Left hindlimb (tissue), 1 donor: ENCODE measurements around the gene EFCAB9.
"Not testable (repeated sequence)": the region's sequence is repeated elsewhere in the genome, so short reads cannot be mapped to it uniquely, and the experiment has no call there.

Source experiments
- DNase-seq: peaks from one replicate; pipeline ENCODE4 v3.0.0-alpha.2; 2018

EFCAB9 gene

DNA sequence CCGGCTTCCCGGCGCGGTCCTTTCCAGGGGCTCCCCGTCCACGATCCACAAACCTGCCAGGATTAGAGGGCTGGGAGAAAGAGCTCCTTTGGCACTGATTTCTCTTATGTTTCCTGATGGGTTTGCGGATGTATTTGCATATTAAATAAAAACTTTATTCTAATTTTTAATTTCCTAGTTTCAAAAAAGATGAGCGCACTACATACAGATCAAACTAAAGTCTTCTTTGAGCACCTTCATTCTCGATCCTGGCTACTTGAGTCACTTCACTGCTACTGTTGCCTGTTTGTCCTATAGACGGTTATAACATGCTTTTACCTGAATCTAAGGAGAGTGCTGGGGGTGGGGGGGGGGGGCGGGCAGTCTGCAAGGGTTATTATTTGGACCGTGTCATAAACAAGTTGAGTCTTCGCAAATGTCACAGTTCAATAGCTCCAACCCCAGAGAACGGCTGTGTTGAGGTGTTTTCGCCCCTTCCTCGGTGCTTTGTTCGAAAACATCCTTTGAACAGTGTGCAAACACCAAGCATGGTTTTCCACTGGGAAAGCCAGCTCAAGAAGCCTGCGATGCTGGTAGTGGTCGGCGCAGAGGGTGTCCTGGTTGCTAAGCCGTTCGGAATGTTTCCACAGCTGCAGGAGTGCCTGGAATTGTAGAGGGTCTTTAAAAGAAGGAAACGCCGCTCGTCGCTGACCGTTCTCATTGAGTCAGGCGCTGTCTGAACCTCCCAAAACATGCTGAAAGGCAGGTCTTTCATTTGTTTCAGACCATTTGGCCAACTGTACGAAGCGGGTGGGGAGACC lies 4.9 kb upstream of the EFCAB9 start:
- peak; percentile 33 for DNase-seq

GRCh38 chr5:172189693-172190296 lies 4.2 kb upstream of the EFCAB9 start:
- DNase-seq, result no peak

- no peak for DNase-seq
Measured at GRCh38 chr5:172194985-172195774, 1.2 kb downstream of the EFCAB9 start.

DNA sequence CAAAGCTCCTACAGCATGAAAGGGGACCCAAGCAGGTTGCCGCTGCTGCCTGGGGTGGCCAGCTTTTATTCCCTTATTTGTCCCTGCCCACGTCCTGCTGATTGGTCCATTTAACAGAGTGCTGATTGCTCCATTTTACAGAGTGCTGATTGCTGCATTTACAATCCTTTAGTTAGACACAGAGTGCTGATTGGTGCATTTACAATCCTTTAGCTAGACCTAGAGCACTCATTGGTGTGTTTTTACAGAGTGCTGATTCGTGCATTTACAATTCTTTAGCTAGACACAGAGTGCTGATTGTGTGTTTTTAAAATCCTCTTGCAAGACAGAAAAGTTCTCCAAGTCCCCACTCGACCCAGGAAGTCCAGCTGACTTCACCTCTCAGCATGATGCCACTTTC lies 3.8 kb downstream of the EFCAB9 start:
- not testable (repeated sequence) for DNase-seq

GRCh38 chr5:172199446-172199845 lies 5.5 kb downstream of the EFCAB9 start:
- DNase-seq, result no peak

DNA sequence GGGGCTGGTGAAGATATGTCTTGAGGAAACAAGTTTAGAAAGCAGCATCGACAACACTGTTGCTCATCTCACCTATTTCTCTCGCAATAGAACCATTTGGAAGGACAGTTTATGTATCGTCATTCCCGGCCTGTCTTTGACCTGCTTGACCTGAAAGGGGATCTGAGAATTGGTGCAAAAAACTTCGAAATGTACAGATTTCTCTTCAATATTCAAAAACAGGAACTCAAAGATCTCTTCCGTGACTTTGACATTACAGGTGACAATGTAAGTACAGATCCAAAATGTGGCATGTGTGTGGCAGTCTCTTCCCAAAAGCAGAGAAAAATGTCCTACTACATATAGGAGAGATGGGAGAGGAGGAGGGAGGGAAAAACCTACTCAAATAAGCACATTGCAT lies 6.5 kb downstream of the EFCAB9 start:
- DNase-seq, result no peak

GRCh38 chr5:172205984-172206383 lies 12.0 kb downstream of the EFCAB9 start:
- not testable (repeated sequence) for DNase-seq

DNA sequence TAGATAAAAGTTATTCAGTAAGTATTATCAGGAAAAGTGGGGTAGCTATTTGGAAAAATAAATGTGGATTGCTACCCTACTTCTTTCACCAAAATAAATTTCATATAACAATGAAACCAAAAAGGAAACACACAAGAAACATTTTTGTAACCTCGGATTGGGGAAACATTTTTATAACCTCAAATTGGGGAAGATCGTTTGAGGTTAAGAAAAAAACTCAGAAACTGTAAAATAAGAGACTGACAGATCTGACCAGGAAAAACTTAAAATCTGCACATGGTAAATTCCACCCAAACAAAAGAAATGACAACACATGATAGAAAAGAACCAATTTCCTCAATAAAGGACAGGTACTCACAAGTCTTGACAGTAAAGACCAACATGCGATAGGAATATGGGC lies 13.5 kb downstream of the EFCAB9 start:
- no peak for DNase-seq

- no peak for DNase-seq
Measured at GRCh38 chr5:172209714-172210113, 15.7 kb downstream of the EFCAB9 start.

GRCh38 chr5:172211676-172212075 lies 17.7 kb downstream of the EFCAB9 start:
- no peak for DNase-seq

- no peak for DNase-seq
Measured at GRCh38 chr5:172213126-172213525, 19.2 kb downstream of the EFCAB9 start.

GRCh38 chr5:172216345-172216744 lies 22.4 kb downstream of the EFCAB9 start:
- DNase-seq, result no peak

- DNase-seq, result no peak
Measured at GRCh38 chr5:172219296-172219695, 25.3 kb downstream of the EFCAB9 start.

DNA sequence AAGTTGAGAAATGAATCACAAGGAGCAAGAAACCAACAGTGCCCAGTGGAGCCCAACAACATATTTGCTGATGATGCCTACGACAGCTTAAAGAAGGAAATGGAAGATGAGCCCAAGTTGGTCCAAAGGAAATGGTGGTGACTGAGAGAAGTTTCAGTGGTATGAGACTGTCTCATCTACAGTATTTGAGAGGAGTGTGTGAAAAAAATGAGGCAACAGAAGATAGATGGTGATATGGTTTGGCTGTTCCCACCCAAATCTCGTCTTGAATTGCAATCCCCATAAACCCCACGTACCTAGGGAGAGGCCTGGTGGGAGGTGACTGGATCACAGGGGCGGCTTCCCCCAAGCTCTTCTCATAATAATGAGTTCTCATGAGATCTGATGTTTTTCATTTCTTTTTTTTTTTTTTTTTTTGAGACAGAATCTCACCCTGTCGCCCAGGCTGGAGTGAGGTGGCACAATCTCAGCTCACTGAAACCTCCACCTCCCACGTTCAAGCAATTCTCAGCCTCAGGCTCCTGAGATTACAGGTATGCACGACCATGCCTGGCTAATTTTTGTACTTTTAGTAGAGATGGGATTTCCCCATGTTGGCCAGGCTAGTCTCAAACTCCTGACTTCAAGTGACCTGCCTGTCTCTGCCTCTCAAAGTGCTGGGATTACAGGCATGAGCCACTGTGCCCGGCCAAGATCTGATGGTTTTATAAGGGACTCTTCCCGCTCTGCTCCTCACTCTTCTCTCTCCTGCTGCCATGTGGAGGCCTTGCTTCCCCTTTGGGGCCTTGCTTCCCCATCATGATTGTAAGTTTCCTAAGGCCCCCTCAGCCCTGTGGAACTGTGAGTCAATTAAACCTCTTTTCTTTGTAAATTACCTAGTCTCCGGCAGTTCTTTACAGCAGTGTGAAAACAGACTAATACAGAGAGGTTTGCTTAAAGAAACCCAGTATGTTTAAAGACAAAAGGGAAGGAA lies 30.2 kb downstream of the EFCAB9 start:
- DNase-seq, result no peak

- no peak for DNase-seq
Measured at GRCh38 chr5:172224996-172225395, 31.0 kb downstream of the EFCAB9 start.

DNA sequence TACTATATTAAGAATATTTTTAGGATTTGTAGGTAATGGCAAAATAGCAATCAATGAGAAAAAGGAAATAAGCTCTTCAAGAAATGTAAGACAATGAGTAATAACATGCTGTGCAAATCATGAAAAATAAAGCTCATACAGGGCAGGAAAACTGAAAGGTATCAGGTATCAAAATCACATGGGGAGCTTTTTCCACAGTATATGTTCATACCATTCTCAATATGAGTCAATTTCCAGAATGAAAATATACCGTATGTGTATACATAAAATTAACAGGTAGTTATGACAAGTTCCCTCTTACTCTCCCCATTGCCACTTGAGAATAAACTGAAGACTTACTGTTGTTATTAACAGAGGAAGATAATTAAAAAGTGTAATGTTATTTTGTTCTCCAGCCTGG lies 35.9 kb downstream of the EFCAB9 start:
- no peak for DNase-seq

DNA sequence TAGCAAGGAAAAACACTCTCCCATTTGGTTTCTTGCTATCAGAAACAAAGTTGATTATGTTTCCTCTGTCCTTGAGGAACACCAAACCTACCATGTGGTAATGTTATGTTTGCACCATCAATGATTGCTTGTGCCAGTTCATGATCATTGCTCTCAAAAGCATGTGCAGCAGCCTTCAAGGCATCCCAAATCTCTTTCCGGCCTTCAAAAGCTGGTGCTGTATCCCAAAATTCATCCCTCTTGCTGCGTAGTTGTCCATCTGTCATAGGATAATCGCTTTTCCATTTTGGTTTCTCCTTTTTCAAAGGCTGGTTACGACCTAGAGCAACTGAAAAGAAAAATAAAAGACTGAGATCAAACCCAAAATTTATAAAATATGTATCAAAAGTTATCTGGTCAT lies 40.1 kb downstream of the EFCAB9 start:
- no peak for DNase-seq

DNA sequence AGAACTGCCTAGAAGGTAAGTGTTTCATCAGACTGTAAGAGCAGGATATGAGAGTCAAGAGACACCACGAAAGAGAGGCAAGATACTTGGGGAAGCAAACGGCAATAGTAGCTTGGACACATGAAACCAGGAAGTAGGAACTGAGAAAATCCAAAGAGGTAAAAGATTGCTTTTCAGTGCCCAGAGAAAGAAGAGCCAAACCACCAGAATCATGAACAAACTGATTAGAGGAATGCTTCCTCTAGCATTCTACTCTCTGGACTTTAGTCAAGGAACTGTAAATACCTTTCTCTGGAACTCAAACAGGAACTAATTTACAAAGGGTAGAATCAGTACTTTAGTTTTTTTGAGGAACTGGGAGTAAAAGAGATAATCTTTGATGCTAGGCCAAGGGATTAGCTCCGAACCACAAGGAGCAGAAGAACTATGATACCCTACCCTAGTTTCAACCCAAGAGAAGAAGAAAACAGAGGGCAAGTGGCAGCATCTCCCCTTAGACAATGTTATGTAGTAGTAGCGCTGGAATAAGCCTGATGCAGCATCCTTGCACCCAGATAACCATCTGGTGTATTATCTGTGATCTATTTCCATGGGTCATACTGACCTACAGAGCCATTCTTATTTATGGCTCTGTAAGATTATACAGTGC lies 41.3 kb downstream of the EFCAB9 start:
- DNase-seq, result no peak

GRCh38 chr5:172235827-172236736 lies 42.1 kb downstream of the EFCAB9 start:
- no peak for DNase-seq

- no peak for DNase-seq
Measured at GRCh38 chr5:172238334-172238733, 44.4 kb downstream of the EFCAB9 start.

- no peak for DNase-seq
Measured at GRCh38 chr5:172243302-172243701, 49.3 kb downstream of the EFCAB9 start.
